Measurements from ENCODE around the gene ELAC2.
A peak's percentile ranks its signal among the peaks of the same experiment; 100 is the strongest.

Gene ELAC2

DNA sequence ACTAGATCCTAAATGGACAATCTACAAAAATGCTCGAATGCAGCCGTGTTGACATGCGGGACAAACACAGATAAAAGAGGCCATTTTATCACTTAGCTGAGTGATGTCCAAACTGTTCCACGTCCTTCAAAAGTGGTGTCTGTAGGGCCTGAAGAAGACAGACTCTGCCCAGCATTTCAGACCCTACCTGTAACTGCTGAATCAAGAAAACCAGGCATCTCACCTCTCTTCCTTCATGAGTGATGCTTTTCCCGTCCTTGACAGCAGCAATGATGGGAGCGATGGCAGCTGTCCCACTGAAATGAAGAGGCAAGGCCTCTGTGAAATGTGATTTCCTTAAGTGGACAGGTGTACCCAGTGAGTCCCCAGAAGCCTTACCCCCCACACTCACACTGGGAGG, 12.3 kb downstream of the ELAC2 start:
- TF ChIP-seq, protein P1, sequence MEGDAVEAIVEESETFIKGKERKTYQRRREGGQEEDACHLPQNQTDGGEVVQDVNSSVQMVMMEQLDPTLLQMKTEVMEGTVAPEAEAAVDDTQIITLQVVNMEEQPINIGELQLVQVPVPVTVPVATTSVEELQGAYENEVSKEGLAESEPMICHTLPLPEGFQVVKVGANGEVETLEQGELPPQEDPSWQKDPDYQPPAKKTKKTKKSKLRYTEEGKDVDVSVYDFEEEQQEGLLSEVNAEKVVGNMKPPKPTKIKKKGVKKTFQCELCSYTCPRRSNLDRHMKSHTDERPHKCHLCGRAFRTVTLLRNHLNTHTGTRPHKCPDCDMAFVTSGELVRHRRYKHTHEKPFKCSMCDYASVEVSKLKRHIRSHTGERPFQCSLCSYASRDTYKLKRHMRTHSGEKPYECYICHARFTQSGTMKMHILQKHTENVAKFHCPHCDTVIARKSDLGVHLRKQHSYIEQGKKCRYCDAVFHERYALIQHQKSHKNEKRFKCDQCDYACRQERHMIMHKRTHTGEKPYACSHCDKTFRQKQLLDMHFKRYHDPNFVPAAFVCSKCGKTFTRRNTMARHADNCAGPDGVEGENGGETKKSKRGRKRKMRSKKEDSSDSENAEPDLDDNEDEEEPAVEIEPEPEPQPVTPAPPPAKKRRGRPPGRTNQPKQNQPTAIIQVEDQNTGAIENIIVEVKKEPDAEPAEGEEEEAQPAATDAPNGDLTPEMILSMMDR (IDR thresholded peaks at IDR 0.05; ENCODE audit: insufficient read depth, low read depth, low read length, missing control alignments), result no peak
- DNase-seq (ENCODE audit: low read depth), result no peak
- no peak overlapping the region for H3K4me3 ChIP-seq (ENCODE audit: low read depth, low read length)

DNA sequence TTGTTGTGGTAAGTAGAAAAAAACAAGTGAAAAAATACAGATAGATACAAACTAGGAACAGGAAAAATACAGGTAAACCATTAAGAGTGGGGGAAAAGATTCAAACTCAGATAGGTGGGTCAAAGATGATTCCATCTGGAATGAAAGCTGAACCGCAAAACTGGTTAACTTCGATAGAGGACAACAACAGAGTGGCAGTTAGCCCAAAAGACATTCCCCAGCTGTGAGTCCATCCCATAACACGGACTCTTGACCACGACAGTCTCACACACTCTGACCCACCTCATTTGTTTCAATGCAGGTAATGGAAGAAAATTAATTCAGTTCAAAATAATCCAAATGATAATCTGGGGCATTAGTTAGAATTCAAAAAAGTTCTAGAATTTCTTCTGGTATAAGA, 13.5 kb downstream of the ELAC2 start:
- no peak for DNase-seq (ENCODE audit: low read depth)
- no peak overlapping the region for H3K4me3 ChIP-seq (ENCODE audit: low read depth, low read length)
- TF ChIP-seq, protein P1 (IDR thresholded peaks at IDR 0.05; ENCODE audit: insufficient read depth, low read depth, low read length, missing control alignments), result no peak

DNA sequence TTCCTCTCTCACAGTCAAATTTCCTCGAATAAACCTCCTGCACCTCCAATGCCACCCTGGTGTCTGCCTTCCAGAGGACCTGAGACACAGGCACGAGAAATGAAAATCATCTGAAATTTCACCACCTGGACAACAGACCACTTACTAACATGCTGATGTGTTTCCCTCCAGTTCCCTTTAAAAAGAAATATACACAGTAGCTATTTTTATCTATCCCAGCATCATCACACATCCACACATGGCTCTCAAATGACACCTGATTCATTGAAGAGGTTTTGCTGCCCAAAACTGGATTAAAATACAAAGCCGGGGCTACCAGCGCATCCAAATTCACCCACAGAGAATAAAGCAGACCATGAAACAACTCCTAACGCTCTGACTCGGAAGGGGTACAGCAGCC, 13.9 kb downstream of the ELAC2 start:
- no peak overlapping the region for H3K4me3 ChIP-seq (ENCODE audit: low read depth, low read length)
- no peak for DNase-seq (ENCODE audit: low read depth)
- TF ChIP-seq, protein P1 (IDR thresholded peaks at IDR 0.05; ENCODE audit: insufficient read depth, low read depth, low read length, missing control alignments), result no peak

DNA sequence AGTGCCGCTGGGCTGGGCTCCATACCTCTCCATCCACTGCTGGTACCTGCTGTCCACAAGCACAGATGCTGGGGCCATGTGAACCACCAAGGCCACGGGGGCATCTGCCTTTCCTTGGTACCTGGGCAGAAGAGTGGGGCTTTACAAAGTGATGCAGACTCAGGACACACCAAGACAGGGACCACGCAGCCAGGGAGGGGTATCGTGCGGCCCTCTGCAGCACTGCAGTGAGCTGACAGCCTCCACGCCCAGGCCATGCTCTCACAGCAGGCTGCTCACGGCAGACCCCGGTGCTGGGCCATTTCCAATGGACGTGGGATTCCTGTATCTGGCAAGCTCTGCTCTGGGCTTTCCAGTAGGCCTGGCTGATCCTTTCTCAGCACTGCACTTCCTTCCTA, 14.4 kb downstream of the ELAC2 start:
- DNase-seq (ENCODE audit: low read depth), result no peak
- TF ChIP-seq, protein P1 (IDR thresholded peaks at IDR 0.05; ENCODE audit: insufficient read depth, low read depth, low read length, missing control alignments), result no peak

DNA sequence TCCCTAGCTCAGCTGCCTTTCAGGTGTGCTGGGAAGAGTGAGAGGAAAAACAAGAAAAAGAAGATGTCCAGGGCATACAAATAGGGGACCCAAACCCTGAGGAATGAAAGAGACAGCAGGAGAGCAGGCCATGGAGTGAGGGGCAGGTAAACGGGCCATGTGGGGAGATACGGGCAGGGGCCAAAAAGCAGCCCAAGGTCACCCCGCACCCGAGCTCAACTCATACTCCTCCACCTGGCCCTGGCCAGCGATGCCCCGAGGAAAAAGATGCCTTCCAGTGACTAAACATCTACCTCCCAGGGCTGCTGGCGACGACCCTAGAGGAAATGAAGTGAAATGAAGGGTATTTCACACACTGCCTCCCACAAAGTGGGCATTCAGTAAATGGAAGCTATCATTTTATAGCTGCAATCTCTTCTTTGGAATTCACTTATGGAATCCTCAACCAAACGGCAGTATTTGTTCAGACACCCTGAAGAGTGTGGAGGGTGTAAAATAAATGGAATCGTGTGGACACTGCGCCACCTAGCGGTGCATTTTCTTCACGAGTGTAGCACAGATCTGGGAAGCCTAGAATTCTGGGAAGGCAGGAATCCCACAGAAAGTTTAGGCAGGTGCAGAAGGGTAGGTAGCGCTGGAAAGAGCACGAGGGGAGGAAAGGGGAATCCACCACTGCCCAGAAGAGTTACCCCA, 14.9 kb downstream of the ELAC2 start:
- peak; percentile 61 for DNase-seq (ENCODE audit: low read depth)
- TF ChIP-seq, protein P1 (IDR thresholded peaks at IDR 0.05; ENCODE audit: insufficient read depth, low read depth, low read length, missing control alignments), result peak; percentile 78
- no peak overlapping the region for H3K4me3 ChIP-seq (ENCODE audit: low read depth, low read length)

More for the DNA sequence above, 14.4 kb downstream of the ELAC2 start:
- no peak overlapping the region for H3K4me3 ChIP-seq (ENCODE audit: low read depth, low read length)

DNA sequence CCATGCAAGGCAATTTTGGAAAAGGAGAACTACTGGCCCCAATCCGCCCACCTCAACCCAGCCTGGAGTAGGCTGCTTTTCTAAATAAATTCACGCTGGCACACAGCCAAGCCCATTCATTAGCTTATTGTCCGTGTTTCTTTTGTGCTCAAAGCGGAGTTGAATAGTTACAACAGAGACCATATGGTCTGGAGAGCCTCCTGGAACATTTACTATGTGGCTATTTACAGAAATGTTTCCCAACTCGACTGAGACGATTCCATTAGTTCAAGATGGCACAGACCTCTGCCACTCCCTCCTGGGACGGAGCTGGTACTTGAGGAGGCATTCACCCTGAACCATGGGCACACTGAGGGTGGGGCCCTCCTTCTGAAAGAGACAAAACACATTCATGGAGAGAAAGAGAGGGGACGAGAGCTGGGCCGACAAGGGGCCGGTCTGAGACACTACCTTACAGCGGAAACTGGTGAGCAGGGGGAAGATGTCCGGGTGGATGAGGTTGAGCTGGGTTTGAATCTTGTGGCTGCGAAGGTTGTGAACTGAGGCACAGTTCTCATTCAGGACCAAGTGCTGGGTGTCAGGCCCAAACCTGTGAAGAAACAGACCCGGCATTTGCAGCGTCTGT, 15.7 kb downstream of the ELAC2 start:
- TF ChIP-seq, protein P1 (IDR thresholded peaks at IDR 0.05; ENCODE audit: insufficient read depth, low read depth, low read length, missing control alignments), result no peak
- no peak for DNase-seq (ENCODE audit: low read depth)

More for the DNA sequence above, 15.7 kb downstream of the ELAC2 start:
- no peak overlapping the region for H3K4me3 ChIP-seq (ENCODE audit: low read depth, low read length)

Measured in GM12865 (cell line).